Measurements from ENCODE around the gene RALGPS1. TPM values are rescaled to one million over a fixed set of nuclear protein-coding genes. Genes with fewer than 3 reads are reported as not detected.

The RALGPS1 gene
- total and polyA plus RNA-seq, 2 of the 13 experiments (the other 11 are each of a cell fraction or from before 2014, with no cell fraction given), result 3.7 to 6.5 TPM

GRCh38 chr9:127216210-127216887 is 301.8 kb downstream of the RALGPS1 start:
- POLR2A ChIA-PET, result no interaction called here
- FAIRE-seq (no peak), ATAC-seq (no peak), DNase-seq (ENCODE audit: low spot score) (no peak)
- in situ Hi-C loops (cut with HindIII; ENCODE audit: extremely low pct_ligation_motif_present, low pct_unique_long_range_greater_than_20kb), result no loop called here
- H3K27me3 ChIP-seq (ENCODE audit: control insufficient read depth in 1 of 2, insufficient read depth in 2 of 2, low read length in 2 of 2), result no peaks in the 10 kb centered on the region; a peak in 1 of 5 replicates
- BruUV-seq (replicated peaks), result no TSS peak
- no peak overlapping the region for H3K4me3 ChIP-seq (replicated peaks in 1 of 3; ENCODE audit: insufficient read depth in 1 of 3, low read depth in 2 of 3, low read length in 3 of 3)
- H2AFZ ChIP-seq (ENCODE audit: low read length), result no peak overlapping the region
- H3K4me2 ChIP-seq (ENCODE audit: low read depth, low read length), result no peak overlapping the region
- no peak overlapping the region for H3K27ac ChIP-seq (ENCODE audit: extremely low read length, insufficient read depth, low read length)
- TF ChIP-seq ARNT2 (CRISPR knock-in tag; IDR thresholded peaks at IDR 0.05; ENCODE audit: low read depth) (no peak), ZNF513 (CRISPR knock-in tag; conservative IDR thresholded peaks at IDR 0.05) (no peak), ZNF251 (CRISPR knock-in tag; IDR thresholded peaks at IDR 0.05) (no peak), SNAI1 (CRISPR knock-in tag; IDR thresholded peaks at IDR 0.05; ENCODE audit: borderline replicate concordance) (no peak), MAFG (CRISPR knock-in tag; IDR thresholded peaks at IDR 0.05) (no peak), RCOR2 (CRISPR knock-in tag; IDR thresholded peaks at IDR 0.05) (no peak), ZNF180 (CRISPR knock-in tag; IDR thresholded peaks at IDR 0.05; ENCODE audit: borderline replicate concordance, low read depth) (no peak), ZNF660 (CRISPR knock-in tag; IDR thresholded peaks at IDR 0.05; ENCODE audit: borderline replicate concordance, low read depth) (no peak), ESRRA (CRISPR knock-in tag; IDR thresholded peaks at IDR 0.05; ENCODE audit: low read depth) (no peak), AKAP8 (CRISPR knock-in tag; IDR thresholded peaks at IDR 0.05) (no peak)
- no peak overlapping the region for H3K9ac ChIP-seq (ENCODE audit: insufficient read depth, low read depth, low read length)
- H3K36me3 ChIP-seq (replicated peaks in 1 of 2; ENCODE audit: control insufficient read depth in 1 of 2, insufficient read depth in 2 of 2, low read length in 2 of 2), result no peaks in the 10 kb centered on the region
- H3K79me2 ChIP-seq (ENCODE audit: insufficient read depth, low read length), result no peaks in the 10 kb centered on the region
- WGBS (ENCODE audit: low lambda C conversion rate), result 78% methylated on average over 7 of the region's 7 CpGs
- H3K9me3 ChIP-seq (ENCODE audit: low read length), result no peaks in the 10 kb centered on the region
- peaks cover 7% of the 10 kb centered on the region for H3K4me1 ChIP-seq (ENCODE audit: insufficient read depth, low read length)
- intact Hi-C loops (cut with micrococcal nuclease; ENCODE audit: unreplicated experiment), result no loop called here
- H4K20me1 ChIP-seq (ENCODE audit: insufficient read depth, low read length), result no peaks in the 10 kb centered on the region
- CTCF ChIA-PET (ENCODE audit: low intra/inter-chr PET ratio, low total read pairs), result no interaction called here

All from HepG2 (cell line).